ENCODE measurements around the gene ASMT. TPM values are rescaled to one million over a fixed set of nuclear protein-coding genes. Genes with fewer than 3 reads are reported as not detected.
"Not testable (repeated sequence)": the region's sequence is repeated elsewhere in the genome, so short reads cannot be mapped to it uniquely, and the experiment has no call there.

Gene ASMT
- total RNA-seq, 6 donors from 2014 or later, result 2.2 TPM; not detected in 5

DNA sequence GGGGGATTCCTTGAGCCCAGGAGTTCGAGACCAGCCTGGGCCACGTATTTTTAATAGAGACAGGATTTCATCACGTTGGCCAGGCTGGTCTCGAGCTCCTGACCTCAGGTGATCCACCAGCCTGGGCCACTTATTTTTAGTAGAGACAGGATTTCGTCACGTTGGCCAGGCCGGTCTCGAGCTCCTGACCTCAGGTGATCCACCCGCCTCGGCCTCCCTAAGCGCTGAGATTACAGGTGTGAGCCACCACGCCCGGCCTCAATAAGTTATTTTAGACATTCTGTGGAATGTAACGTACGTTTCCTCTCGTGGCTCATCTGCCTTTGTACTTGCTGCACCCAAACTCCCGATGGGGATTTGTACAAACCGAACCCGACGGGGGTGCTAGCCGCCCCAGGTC, 8.8 kb downstream of the ASMT start:
- H3K9me3 ChIP-seq, result no peaks in the 10 kb centered on the region
- no peaks in the 10 kb centered on the region for H3K27me3 ChIP-seq
- no peak for ATAC-seq (ENCODE audit: low FRiP score in 2 of 2)
- no peak overlapping the region for H3K4me3 ChIP-seq
- H3K36me3 ChIP-seq, result no peaks in the 10 kb centered on the region
- peaks cover 0 to 5% (median 0%) of the 10 kb centered on the region in 4 donors for H3K4me1 ChIP-seq
- no peak overlapping the region for H3K27ac ChIP-seq
- 88 to 89% methylated on average over 16 to 21 of the region's 21 CpGs for WGBS, 2 donors
- no peak for DNase-seq
- TF ChIP-seq POLR2AphosphoS5 (IDR thresholded peaks at IDR 0.05) (no peak), EP300 (IDR thresholded peaks at IDR 0.05) (no peak), POLR2A (IDR thresholded peaks at IDR 0.05) (no peak)
- TF ChIP-seq, protein P1, sequence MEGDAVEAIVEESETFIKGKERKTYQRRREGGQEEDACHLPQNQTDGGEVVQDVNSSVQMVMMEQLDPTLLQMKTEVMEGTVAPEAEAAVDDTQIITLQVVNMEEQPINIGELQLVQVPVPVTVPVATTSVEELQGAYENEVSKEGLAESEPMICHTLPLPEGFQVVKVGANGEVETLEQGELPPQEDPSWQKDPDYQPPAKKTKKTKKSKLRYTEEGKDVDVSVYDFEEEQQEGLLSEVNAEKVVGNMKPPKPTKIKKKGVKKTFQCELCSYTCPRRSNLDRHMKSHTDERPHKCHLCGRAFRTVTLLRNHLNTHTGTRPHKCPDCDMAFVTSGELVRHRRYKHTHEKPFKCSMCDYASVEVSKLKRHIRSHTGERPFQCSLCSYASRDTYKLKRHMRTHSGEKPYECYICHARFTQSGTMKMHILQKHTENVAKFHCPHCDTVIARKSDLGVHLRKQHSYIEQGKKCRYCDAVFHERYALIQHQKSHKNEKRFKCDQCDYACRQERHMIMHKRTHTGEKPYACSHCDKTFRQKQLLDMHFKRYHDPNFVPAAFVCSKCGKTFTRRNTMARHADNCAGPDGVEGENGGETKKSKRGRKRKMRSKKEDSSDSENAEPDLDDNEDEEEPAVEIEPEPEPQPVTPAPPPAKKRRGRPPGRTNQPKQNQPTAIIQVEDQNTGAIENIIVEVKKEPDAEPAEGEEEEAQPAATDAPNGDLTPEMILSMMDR (IDR thresholded peaks at IDR 0.05), result no peak

DNA sequence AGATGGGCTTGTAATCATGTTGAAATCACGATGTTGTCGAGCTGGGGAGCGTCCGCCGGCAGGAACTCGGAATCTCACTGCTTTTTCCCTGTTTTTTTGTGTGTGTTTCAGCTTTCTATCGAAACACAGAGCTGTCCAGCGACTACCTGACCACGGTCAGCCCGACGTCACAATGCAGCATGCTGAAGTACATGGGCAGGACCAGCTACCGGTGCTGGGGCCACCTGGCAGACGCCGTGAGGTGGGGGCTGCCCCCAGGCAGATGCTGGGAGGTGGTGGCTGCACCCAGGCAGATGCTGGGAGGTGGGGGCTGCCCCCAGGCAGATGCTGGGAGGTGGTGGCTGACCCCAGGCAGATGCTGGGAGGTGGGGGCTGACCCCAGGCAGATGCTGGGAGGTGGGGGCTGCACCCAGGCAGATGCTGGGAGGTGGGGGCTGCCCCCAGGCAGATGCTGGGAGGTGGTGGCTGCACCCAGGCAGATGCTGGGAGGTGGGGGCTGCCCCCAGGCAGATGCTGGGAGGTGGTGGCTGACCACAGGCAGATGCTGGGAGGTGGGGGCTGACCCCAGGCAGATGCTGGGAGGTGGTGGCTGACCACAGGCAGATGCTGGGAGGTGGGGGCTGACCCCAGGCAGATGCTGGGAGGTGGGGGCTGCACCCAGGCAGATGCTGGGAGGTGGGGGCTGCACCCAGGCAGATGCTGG, 9.4 kb downstream of the ASMT start:
- not testable (repeated sequence) for H3K27me3 ChIP-seq
- 90 to 92% methylated on average over 7 to 14 of the region's 14 CpGs for WGBS, 2 donors

DNA sequence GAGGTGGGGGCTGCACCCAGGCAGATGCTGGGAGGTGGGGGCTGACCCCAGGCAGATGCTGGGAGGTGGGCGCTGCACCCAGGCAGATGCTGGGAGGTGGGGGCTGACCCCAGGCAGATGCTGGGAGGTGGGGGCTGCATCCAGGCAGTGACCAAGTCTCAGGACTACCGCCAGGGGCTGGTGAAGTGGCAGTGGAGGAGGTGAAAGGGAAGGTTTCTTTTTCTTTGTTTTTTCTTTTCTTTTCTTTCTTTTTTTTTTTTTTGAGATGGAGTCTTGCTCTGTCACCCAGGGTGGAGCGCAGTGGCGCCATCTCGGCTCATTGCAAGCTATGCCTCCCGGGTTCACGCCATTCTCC, 10.0 kb downstream of the ASMT start:
- DNase-seq; H3K4me3 ChIP-seq; H3K27ac ChIP-seq; H3K4me1 ChIP-seq; ATAC-seq (ENCODE audit: low FRiP score in 2 of 2); H3K9me3 ChIP-seq; H3K27me3 ChIP-seq; H3K36me3 ChIP-seq: not testable (repeated sequence)
- 95 to 98% methylated on average over 6 to 7 of the region's 7 CpGs for WGBS, 2 donors

More for the DNA sequence above, 9.4 kb downstream of the ASMT start:
- H3K36me3 ChIP-seq; H3K27ac ChIP-seq; ATAC-seq (ENCODE audit: low FRiP score in 2 of 2); H3K4me1 ChIP-seq; DNase-seq; H3K9me3 ChIP-seq; H3K4me3 ChIP-seq: not testable (repeated sequence)

DNA sequence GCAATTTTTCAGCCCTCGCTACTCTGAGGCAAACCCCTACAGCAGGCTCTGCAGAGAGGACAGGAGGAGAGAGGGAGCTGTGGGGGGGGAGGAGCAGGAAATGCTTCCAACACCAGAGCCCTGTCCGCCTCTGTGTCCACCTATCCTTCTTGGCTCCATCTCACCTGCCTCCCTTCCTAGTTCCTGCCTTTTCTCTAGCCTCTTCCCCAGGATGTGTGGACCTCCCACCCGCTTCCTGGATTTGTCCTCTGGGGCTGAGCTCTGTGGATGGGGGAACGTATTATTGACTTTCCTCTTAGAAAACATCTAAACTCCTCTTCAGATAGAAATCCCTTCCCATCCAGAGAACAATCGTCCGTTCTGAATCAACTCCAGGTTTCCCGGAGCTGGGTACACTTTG, 14.4 kb downstream of the ASMT start:
- TF ChIP-seq, protein P1 (IDR thresholded peaks at IDR 0.05), result no peak
- TF ChIP-seq EP300 (IDR thresholded peaks at IDR 0.05), result no peak
- no peak for TF ChIP-seq POLR2AphosphoS5 (IDR thresholded peaks at IDR 0.05)
- TF ChIP-seq POLR2A (IDR thresholded peaks at IDR 0.05), result no peak
- H3K4me3 ChIP-seq, result no peak overlapping the region
- H3K4me1 ChIP-seq, result no peaks in the 10 kb centered on the region
- H3K27ac ChIP-seq, result no peak overlapping the region
- no peaks in the 10 kb centered on the region for H3K9me3 ChIP-seq
- 73 to 76% methylated on average over 7 of the region's 7 CpGs for WGBS, 2 donors
- H3K27me3 ChIP-seq, result no peaks in the 10 kb centered on the region
- ATAC-seq (ENCODE audit: low FRiP score in 2 of 2), result no peak
- no peak for DNase-seq
- H3K36me3 ChIP-seq, result no peaks in the 10 kb centered on the region

DNA sequence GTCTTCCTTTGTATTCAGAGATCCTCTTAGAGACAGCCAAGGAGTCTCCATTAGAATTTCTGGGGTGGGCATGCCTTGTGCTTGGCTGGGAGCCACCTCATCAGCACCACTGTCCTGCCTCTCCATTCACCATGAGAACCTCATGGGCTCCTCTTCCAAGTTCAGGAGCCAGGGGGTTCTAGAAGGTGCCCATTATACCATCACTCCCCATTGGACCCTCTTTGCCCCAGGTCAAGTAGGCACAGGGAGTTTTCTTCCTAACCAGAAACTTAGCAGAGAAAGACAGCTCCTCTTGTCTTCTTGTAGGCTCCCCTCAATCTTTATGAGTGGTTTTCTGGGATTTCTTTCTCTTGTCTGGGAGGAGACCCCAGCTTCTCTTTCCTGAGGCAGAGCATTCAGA, 31.1 kb downstream of the ASMT start:
- peaks cover 0 to 11% (median 9%) of the 10 kb centered on the region in 4 donors for H3K9me3 ChIP-seq
- H3K4me1 ChIP-seq, result no peaks in the 10 kb centered on the region
- H3K36me3 ChIP-seq, result no peaks in the 10 kb centered on the region
- H3K27me3 ChIP-seq, result no peaks in the 10 kb centered on the region
- TF ChIP-seq POLR2AphosphoS5 (IDR thresholded peaks at IDR 0.05) (no peak), POLR2A (IDR thresholded peaks at IDR 0.05) (no peak), EP300 (IDR thresholded peaks at IDR 0.05) (no peak)
- TF ChIP-seq, protein P1 (IDR thresholded peaks at IDR 0.05), result no peak
- DNase-seq (no peak), ATAC-seq (ENCODE audit: low FRiP score in 2 of 2) (no peak)
- H3K4me3 ChIP-seq, result no peak overlapping the region
- no peak overlapping the region for H3K27ac ChIP-seq

DNA sequence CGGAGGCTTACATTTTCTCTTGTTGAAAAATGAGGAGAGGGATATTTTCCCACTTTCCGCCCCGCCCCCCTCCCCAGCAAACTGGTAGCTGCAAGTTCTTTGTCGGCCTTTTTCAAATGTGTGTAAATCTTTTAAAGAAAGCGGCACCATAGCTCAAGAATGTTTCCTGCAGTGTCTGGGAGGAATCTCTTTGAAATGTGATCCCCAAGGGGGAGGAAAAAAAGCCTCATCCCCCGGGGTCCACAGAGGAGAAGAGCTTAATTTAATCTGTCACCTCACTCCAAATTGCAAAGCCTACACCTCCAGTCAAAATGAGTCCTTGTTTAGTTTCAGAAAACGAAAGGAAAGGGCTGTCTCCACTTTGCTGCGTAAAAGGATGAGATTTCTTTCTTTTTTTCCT, 34.8 kb downstream of the ASMT start:
- 30 to 34% methylated on average over 8 of the region's 8 CpGs for WGBS, 2 donors
- peaks cover 0 to 11% (median 9%) of the 10 kb centered on the region in 4 donors for H3K9me3 ChIP-seq
- no peak for TF ChIP-seq POLR2A (IDR thresholded peaks at IDR 0.05)
- TF ChIP-seq, protein P1 (IDR thresholded peaks at IDR 0.05), result no peak
- no peak for TF ChIP-seq EP300 (IDR thresholded peaks at IDR 0.05)
- no peak for TF ChIP-seq POLR2AphosphoS5 (IDR thresholded peaks at IDR 0.05)
- H3K4me1 ChIP-seq, result no peaks in the 10 kb centered on the region
- no peak overlapping the region for H3K27ac ChIP-seq
- ATAC-seq (ENCODE audit: low FRiP score in 2 of 2) (no peak), DNase-seq (no peak)
- no peaks in the 10 kb centered on the region for H3K27me3 ChIP-seq
- no peaks in the 10 kb centered on the region for H3K36me3 ChIP-seq
- H3K4me3 ChIP-seq, result no peak overlapping the region
